DMS114 treated with DMSO at 0.1 percent for 48 hours (cell line): ENCODE data around the gene EML5.
"Not testable (repeated sequence)": the region's sequence is repeated elsewhere in the genome, so short reads cannot be mapped to it uniquely, and the experiment has no call there.

Source experiments
- DNase-seq: peaks from one replicate; lab custom pipeline; 2025; ENCODE audit not compliant: unreplicated experiment; lab: John Stamatoyannopoulos, UW

Gene EML5

DNA sequence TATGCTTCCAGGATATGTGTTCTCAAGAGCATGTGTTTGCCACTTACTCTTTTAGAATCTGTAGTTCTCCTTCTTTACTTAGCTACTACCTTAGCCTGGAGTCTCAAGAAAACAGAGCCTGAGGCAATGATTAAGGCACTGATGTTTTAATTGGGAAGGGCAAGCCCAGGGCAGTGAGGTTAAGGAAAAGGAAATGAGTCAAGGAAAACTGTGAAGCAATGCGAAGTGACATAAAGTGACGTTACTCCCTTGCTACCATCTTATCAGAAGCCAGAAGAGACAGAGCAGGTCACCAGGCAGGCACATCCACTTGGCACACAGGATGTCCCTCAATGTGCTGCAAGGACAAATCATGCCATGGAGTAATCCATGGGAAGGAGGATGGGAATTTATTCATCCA is 11.3 kb upstream of the EML5 start:
- no peak for DNase-seq

DNA sequence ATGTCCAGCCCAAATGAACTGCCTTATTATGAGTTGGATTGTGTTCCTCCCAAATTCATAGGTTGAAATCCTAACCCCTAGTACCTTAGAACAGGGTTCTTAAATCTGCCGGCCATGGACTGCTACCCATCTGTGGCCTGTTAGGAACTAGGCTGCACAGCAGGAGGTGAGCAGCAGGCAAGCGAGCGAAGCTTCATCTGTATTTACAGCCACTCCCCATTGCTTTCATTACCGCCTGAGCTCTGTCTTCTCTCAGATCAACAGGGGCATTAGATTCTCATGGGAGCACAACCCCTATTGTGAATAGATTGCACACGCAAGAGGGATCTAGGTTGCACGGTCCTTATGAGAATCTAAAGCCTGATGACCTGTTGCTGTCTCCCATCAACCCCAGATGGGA is 9.8 kb upstream of the EML5 start:
- DNase-seq, result no peak

DNA sequence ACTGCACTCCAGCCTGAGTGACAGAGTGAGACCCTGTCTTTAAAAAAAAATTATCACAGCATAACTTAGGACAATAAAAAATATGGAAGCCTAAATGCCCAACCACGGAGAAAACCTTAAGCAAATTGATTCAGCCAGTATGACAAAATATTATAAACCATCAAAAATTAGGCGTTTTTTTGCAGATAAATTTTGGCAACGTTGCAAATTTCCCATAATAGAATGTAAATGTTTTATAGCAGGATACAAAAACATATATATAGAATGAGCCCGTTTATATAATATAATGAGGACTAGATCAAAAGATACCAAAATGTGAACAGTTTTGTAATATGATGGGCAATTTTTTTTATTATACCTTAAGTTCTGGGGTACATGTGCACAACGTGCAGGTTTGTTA is 6.8 kb upstream of the EML5 start:
- DNase-seq, result no peak

DNA sequence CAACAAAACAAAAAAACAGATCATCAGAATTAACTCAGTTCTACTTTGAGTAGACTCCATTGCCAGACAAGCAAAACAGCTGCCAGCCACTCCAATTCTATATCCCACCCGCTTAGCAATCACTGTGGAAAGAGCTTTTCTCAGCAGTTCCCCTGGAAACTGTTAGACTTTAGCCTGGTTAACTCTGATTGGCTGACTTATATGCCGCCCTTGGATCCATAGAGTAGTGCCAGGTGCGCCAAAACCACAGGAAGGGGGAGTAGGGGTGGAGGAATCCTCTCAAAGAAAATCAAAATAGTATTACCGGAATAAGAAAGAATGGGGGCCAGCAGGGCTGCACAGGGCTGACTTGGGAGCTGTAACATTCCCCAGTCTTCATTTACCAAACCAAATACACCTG is 5.4 kb upstream of the EML5 start:
- no peak for DNase-seq

- no peak for DNase-seq
Observed at GRCh38 chr14:88793259-88793625, 489 bp upstream of the EML5 start.

GRCh38 chr14:88791629-88792472 is 902 bp downstream of the EML5 start:
- DNase-seq, result no peak

DNA sequence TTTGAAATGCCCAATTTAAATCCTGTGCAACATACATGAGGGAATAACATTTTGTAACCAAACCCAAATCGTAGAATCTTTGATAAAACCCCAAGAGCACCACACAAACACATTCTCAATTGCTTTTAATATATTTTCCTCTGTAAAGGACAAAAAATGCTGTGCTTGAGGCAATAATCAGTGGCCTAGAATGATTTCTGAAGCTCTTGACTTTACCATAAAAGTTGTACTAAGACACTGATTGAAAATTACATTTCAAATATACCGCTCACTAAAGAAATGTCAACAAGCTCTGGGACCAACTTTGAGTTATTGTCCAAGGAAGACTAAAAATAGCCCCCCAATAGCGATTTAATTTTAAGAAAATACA is 1.5 kb downstream of the EML5 start:
- DNase-seq, result no peak

- DNase-seq, result no peak
Observed at GRCh38 chr14:88790501-88791251, 2.1 kb downstream of the EML5 start.

- not testable (repeated sequence) for DNase-seq
Observed at GRCh38 chr14:88789573-88789972, 3.2 kb downstream of the EML5 start.

GRCh38 chr14:88786715-88787114 is 6.0 kb downstream of the EML5 start:
- DNase-seq, result no peak

DNA sequence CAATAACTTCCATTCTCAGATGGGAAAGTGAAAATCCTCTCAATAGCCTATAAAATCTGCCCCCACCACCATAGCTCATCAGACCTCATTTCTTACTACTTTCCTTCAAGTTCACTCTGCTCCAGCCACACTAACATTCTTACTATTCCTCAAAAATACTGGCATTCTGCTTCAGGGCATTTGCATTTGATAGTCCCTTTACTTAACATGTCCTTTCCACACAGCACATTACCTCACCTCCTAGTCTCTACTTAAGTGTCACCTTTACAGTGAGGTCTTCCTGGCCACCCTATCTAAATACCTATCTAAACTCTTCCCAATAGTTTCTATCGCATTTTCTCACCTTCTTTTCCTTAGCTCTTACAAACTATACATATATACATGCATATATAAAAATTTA is 6.8 kb downstream of the EML5 start:
- no peak for DNase-seq

DNA sequence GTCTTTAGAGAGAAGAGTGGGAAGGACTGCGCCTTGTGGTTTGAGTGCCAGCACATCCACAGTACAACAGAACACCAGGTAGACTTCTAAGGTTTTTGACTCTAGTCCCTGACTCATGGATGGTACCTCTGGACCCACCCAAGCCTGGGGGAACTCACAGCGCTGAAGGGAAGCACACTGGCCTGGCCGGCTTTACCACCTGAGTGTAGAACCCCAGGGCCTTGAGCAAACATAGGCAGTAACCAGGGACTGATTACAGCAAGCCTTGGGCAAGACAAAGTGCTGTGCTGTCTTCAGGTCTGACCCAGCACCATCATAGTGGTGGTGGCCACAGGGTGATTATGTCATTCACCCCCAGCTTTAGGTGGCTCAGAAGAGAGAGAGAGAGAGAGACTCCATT is 17.2 kb downstream of the EML5 start:
- DNase-seq, result no peak

DNA sequence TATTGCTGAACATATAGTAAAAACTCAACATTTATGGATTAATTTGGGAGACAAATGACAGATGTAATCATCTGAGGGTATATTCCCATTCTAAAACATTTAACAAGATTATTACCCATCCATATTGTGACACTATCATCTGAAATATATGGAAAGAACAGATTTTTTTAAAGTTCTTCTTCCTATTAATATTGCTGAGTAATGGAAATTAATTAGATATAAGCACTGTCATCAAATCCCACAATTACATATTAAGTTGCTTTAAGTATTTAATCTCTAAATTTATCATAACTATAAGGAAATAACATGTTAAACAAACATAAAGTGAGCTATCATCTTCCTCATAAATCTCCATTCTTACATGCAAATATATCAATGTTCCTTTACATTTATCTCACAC is 22.0 kb downstream of the EML5 start:
- no peak for DNase-seq

DNA sequence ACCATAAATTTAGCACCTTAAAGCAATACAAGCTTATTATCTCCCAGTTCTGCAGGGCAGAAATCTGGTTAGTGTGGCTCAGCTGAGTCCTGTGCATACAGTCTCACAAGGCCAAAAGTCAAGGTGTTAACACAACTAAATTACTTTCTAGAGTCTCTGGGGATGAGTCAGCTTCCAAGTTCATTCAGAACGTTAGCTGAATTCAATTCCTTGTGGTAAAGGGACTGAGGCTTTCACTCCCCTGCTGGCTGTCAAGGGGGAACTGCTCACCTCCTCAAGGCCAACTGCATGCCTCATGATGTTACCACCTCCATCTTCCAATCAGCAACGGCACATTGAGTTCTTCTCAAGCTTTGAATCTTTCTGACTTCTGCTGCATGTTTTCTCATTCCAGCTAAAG is 27.6 kb downstream of the EML5 start:
- DNase-seq, result no peak

- DNase-seq, result no peak
Observed at GRCh38 chr14:88753873-88754272, 38.9 kb downstream of the EML5 start.

DNA sequence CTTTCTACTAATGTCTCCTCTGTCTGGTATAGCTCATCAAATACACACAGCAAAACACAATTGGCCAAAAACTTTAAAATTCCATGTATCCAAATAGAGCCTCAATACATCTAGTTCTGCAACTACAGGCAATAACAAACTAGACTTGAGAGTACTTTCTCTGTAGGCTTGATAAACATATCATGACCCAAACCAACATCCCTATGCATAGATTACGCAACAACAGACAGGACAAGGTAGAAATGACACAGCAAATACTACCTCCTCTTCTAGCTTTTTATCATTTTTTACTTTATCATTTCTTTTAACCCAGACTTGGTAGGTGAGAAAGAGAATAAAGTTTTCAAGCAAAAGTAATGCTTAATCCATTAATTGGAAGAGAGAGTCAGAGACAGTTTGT is 41.8 kb downstream of the EML5 start:
- no peak for DNase-seq

- no peak for DNase-seq
Observed at GRCh38 chr14:88750413-88750812, 42.3 kb downstream of the EML5 start.

- DNase-seq, result no peak
Observed at GRCh38 chr14:88749139-88749538, 43.6 kb downstream of the EML5 start.

- DNase-seq, result no peak
Observed at GRCh38 chr14:88748288-88748687, 44.5 kb downstream of the EML5 start.

GRCh38 chr14:88746052-88746451 is 46.7 kb downstream of the EML5 start:
- DNase-seq, result no peak

- DNase-seq, result no peak
Observed at GRCh38 chr14:88737245-88737644, 55.5 kb downstream of the EML5 start.

GRCh38 chr14:88733121-88733520 is 59.6 kb downstream of the EML5 start:
- no peak for DNase-seq

DNA sequence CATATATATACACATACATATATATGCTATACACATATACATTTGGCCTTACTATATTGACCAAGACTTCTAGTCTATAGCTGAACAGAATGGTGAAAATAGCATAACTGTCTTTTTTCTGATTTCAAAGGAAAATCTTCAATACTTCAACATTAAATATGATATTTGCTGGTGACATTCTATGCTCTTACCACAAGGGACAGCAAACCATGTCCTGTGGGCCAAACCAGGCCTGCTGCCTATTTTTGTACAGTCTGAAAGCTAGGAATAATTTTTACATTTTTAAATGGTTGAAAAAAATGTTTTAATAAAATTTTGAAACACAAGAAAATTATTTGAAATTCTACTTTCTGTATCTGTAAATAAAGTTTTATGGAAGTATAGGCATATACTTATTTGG is 63.6 kb downstream of the EML5 start:
- no peak for DNase-seq
